Measurements from ENCODE around the gene ULK4. TPM values are rescaled to one million over a fixed set of nuclear protein-coding genes. Genes with fewer than 3 reads are reported as not detected.

The ULK4 gene
- total RNA-seq, 1 donor from 2014 or later = 18.6 TPM

DNA sequence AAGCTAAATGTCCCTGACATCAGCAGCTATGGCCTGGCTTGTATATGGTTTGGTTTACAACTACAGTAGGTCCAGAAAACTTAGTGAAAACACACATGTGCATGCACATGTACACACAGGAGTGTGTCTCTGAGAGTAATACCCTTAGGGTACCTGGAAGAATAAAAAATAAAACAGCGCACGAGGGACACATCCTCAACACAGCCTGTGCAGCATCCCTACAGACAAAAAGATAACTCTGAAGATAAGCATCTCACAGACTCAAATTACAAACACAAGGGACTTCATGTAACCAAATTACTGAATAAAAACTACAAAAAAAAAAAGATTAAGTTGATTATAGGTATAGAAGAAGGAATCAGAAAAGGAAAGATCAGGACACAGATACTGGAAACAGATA is 653.8 kb downstream of the ULK4 start:
- no peaks in the 10 kb centered on the region for H3K36me3 Mint-ChIP-seq (ENCODE audit: low read depth)
- no peak overlapping the region for H3K27ac Mint-ChIP-seq
- no peaks in the 10 kb centered on the region for H3K4me1 Mint-ChIP-seq
- TF ChIP-seq, protein P1, sequence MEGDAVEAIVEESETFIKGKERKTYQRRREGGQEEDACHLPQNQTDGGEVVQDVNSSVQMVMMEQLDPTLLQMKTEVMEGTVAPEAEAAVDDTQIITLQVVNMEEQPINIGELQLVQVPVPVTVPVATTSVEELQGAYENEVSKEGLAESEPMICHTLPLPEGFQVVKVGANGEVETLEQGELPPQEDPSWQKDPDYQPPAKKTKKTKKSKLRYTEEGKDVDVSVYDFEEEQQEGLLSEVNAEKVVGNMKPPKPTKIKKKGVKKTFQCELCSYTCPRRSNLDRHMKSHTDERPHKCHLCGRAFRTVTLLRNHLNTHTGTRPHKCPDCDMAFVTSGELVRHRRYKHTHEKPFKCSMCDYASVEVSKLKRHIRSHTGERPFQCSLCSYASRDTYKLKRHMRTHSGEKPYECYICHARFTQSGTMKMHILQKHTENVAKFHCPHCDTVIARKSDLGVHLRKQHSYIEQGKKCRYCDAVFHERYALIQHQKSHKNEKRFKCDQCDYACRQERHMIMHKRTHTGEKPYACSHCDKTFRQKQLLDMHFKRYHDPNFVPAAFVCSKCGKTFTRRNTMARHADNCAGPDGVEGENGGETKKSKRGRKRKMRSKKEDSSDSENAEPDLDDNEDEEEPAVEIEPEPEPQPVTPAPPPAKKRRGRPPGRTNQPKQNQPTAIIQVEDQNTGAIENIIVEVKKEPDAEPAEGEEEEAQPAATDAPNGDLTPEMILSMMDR (IDR thresholded peaks at IDR 0.05) = no peak
- no peaks in the 10 kb centered on the region for H3K27me3 Mint-ChIP-seq
- H3K4me3 Mint-ChIP-seq = no peak overlapping the region
- no peak for DNase-seq
- POLR2A ChIA-PET = no interaction called here
- H3K9me3 Mint-ChIP-seq = no peaks in the 10 kb centered on the region
- CTCF ChIA-PET = no interaction called here
- no peak for ATAC-seq (ENCODE audit: low read depth)
- intact Hi-C loops (cut with micrococcal nuclease) = no loop called here

DNA sequence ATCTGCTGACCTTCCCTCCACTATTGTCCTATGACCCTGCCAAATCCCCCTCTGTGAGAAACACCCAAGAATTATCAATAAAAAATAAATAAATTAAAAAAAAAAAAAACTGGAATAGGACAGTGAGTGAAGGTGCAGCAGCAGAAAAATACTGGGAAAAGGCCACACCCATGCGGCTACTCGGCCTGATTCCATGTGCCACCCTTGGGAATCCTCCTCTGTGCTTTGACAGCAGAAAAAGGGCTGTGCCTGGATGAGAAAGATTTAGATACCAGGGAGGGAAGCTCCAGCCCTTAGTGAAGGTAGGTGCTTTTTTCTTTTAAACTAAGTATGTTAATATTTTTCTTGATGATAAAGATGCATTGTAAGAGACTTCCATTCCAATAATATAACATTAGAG is 654.8 kb downstream of the ULK4 start:
- Mint-ChIP-seq H3K9me3 (no peaks in the 10 kb centered on the region), H3K36me3 (ENCODE audit: low read depth) (no peaks in the 10 kb centered on the region), H3K4me1 (no peaks in the 10 kb centered on the region), H3K27ac (no peak overlapping the region), H3K27me3 (no peaks in the 10 kb centered on the region), H3K4me3 (no peak overlapping the region)
- intact Hi-C loops (cut with micrococcal nuclease) = no loop called here
- no peak for DNase-seq
- POLR2A ChIA-PET = no interaction called here
- ATAC-seq (ENCODE audit: low read depth) = no peak
- TF ChIP-seq, protein P1 (IDR thresholded peaks at IDR 0.05) = no peak
- CTCF ChIA-PET = no interaction called here

DNA sequence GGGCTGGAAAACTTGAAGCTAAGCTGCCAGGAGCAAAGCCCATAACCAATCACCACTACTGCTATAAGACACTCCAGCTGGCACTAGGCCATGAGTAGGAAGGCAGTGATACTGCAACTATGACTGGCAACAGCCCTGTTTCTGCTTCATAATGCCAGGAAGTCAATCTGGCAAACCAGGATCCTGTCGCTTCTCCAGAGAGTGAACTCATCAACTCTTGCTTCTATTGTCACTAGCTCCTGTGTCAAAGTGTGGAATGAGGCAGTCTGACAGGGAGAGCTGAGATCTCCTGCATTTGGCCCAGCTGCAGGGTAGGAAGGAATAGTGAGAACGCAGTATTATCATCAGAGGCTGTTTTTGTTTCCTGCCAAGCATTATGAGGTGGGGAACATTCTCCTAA is 657.3 kb downstream of the ULK4 start:
- H3K36me3 Mint-ChIP-seq (ENCODE audit: low read depth) = no peaks in the 10 kb centered on the region
- TF ChIP-seq, protein P1 (IDR thresholded peaks at IDR 0.05) = no peak
- H3K27me3 Mint-ChIP-seq = no peaks in the 10 kb centered on the region
- H3K27ac Mint-ChIP-seq = no peak overlapping the region
- H3K9me3 Mint-ChIP-seq = no peaks in the 10 kb centered on the region
- no peak for DNase-seq
- intact Hi-C loops (cut with micrococcal nuclease) = no loop called here
- H3K4me3 Mint-ChIP-seq = no peak overlapping the region
- CTCF ChIA-PET = no interaction called here
- ATAC-seq (ENCODE audit: low read depth) = no peak
- no peaks in the 10 kb centered on the region for H3K4me1 Mint-ChIP-seq
- POLR2A ChIA-PET = no interaction called here

DNA sequence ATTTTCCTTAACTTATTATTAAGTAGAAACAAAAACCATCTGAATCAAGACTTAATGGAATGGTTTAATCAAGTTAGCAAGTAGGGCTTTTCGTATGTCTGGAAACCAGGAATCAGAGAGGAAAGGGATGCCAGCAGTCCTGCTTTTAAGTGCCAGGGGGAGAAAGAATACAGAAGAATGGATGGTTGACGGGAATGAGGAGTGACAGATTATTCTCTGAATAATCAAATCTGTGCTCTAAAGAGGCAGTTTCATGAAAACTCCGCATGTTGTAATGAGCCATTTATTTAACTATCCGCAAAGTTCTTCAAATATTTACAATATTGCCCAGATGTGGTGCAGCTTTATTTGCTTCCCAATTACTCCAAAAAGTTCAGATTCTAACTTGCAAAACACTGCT is 659.6 kb downstream of the ULK4 start:
- Mint-ChIP-seq H3K36me3 (ENCODE audit: low read depth) (no peaks in the 10 kb centered on the region), H3K27me3 (no peaks in the 10 kb centered on the region), H3K27ac (no peak overlapping the region), H3K4me3 (no peak overlapping the region), H3K4me1 (no peaks in the 10 kb centered on the region), H3K9me3 (no peaks in the 10 kb centered on the region)
- ChIA-PET POLR2A (no interaction called here), CTCF (no interaction called here)
- DNase-seq (no peak), ATAC-seq (ENCODE audit: low read depth) (no peak)
- intact Hi-C loops (cut with micrococcal nuclease) = no loop called here
- TF ChIP-seq, protein P1 (IDR thresholded peaks at IDR 0.05) = no peak

DNA sequence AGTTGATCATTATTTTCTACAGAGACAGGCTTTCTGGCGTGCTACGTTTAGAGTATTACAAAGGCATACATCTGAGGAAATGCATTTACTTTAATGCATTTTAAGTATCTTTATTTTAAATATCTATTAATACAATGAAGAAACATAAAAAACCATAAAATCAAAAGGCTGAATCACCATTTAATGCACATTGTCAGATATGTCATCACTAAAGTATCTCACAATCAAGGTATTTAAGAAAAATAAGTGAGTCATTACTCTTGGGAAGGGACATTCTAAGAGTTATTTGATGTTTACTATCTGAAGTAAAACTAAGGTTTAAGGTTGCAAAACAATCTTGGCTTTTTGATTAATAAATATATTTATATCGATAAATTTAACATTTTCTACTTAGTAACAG is 660.4 kb downstream of the ULK4 start:
- intact Hi-C loops (cut with micrococcal nuclease) = no loop called here
- Mint-ChIP-seq H3K27ac (no peak overlapping the region), H3K4me1 (no peaks in the 10 kb centered on the region), H3K36me3 (ENCODE audit: low read depth) (no peaks in the 10 kb centered on the region), H3K4me3 (no peak overlapping the region), H3K27me3 (no peaks in the 10 kb centered on the region), H3K9me3 (no peaks in the 10 kb centered on the region)
- ChIA-PET CTCF (no interaction called here), POLR2A (no interaction called here)
- ATAC-seq (ENCODE audit: low read depth) = no peak
- no peak for DNase-seq
- TF ChIP-seq, protein P1 (IDR thresholded peaks at IDR 0.05) = no peak
